Thyroid gland (tissue), 4 donors: Measurements from ENCODE around the gene NR2F6.

Experiments used
- CTCF ChIP-seq, 6 experiments: fragments of 200-600 bp in 3 of 6; fragments of 450-650 bp in 3 of 6; sonication (generic) in 3 of 6; IDR thresholded peaks; one replicate each; pipeline ENCODE4 v1.5.1; 2016 to 2019; ENCODE audit warnings: antibody characterized with exemption in 6 of 6, mild to moderate bottlenecking in 2 of 6, inconsistent platforms in 1 of 6, moderate library complexity in 1 of 6
- POLR2A ChIP-seq, 2 donors: fragments of 450-650 bp; IDR thresholded peaks; one replicate each; pipeline ENCODE4 v1.6.1; 2017; ENCODE audit warnings: antibody characterized with exemption in 2 of 2, mild to moderate bottlenecking in 2 of 2, moderate library complexity in 1 of 2

GRCh38 chr19:17232258-17232657 is 13.5 kb downstream of the NR2F6 start:
- TF ChIP-seq CTCF (IDR thresholded peaks at IDR 0.05) (no peak), POLR2A (IDR thresholded peaks at IDR 0.05) (no peak)
